ENCODE results near the gene SMARCC2. TPM values are rescaled to one million over a fixed set of nuclear protein-coding genes. Genes with fewer than 3 reads are reported as not detected.

The SMARCC2 gene
- total RNA-seq, 1 experiment from 2014 or later: 38.4 TPM

- Histone ChIP-seq H3K9me2 (replicated peaks; ENCODE audit: low read length) (no peaks in the 10 kb centered on the region), H3K4me1 (ENCODE audit: insufficient read depth, low read length) (0 out of 2 replicates have a peak, but pooled peaks cover 3% of the 10 kb centered on the region), H3K36me3 (ENCODE audit: low read depth, low read length) (peaks cover 29% of the 10 kb centered on the region), H3K27me3 (ENCODE audit: low read length) (no peaks in the 10 kb centered on the region), H3K79me2 (ENCODE audit: low read length) (no peaks in the 10 kb centered on the region), H3K9ac (ENCODE audit: low read length) (no peak overlapping the region), H3K4me3 (ENCODE audit: low read length) (no peak overlapping the region), H4K20me1 (ENCODE audit: low read length) (no peaks in the 10 kb centered on the region), H3K9me3 (ENCODE audit: low read length) (no peaks in the 10 kb centered on the region), H3F3A (ENCODE audit: low read length, unreplicated experiment) (no peaks in the 10 kb centered on the region), H3K27ac (ENCODE audit: low read length) (no peak overlapping the region), H3K4me2 (ENCODE audit: low read length) (no peak overlapping the region), H2AFZ (ENCODE audit: low read length) (no peak overlapping the region)
- no TSS peak for BruUV-seq (replicated peaks)
- intact Hi-C loops (cut with micrococcal nuclease): no loop called here
- DNase-seq (peak; percentile 50), ATAC-seq (no peak; the same call in 1 of the 2 replicates)
- CTCF ChIA-PET: no interaction called here
- TF ChIP-seq CTCF (conservative IDR thresholded peaks at IDR 0.05; ENCODE audit: low read depth, low read length) (no peak), EZH2phosphoT487 (IDR thresholded peaks at IDR 0.05; ENCODE audit: borderline replicate concordance, low read length) (no peak), EZH2 (IDR thresholded peaks at IDR 0.05; ENCODE audit: low read length, unreplicated experiment) (no peak)
- POLR2A ChIA-PET (ENCODE audit: unreplicated experiment): no interaction called here
These were observed 24.6 kb upstream of the SMARCC2 start for GRCh38 chr12:56213878-56214277.

GRCh38 chr12:56212361-56212760 lies 23.1 kb upstream of the SMARCC2 start:
- H3K4me3 ChIP-seq (ENCODE audit: low read length): no peak overlapping the region
- DNase-seq (no peak), ATAC-seq (no peak; the same call in 1 of the 2 replicates)
- no peak for TF ChIP-seq EZH2 (IDR thresholded peaks at IDR 0.05; ENCODE audit: low read length, unreplicated experiment)
- no peak for TF ChIP-seq EZH2phosphoT487 (IDR thresholded peaks at IDR 0.05; ENCODE audit: borderline replicate concordance, low read length)
- no peak for TF ChIP-seq CTCF (conservative IDR thresholded peaks at IDR 0.05; ENCODE audit: low read depth, low read length)
- H3K27me3 ChIP-seq (ENCODE audit: low read length): no peaks in the 10 kb centered on the region
- H4K20me1 ChIP-seq (ENCODE audit: low read length): no peaks in the 10 kb centered on the region
- POLR2A ChIA-PET (ENCODE audit: unreplicated experiment): no interaction called here
- intact Hi-C loops (cut with micrococcal nuclease): no loop called here
- H3F3A ChIP-seq (ENCODE audit: low read length, unreplicated experiment): no peaks in the 10 kb centered on the region
- CTCF ChIA-PET: no interaction called here
- peaks cover 35% of the 10 kb centered on the region for H3K36me3 ChIP-seq (ENCODE audit: low read depth, low read length)
- no peak overlapping the region for H2AFZ ChIP-seq (ENCODE audit: low read length)
- no peaks in the 10 kb centered on the region for H3K9me3 ChIP-seq (ENCODE audit: low read length)
- no peaks in the 10 kb centered on the region for H3K9me2 ChIP-seq (replicated peaks; ENCODE audit: low read length)
- no TSS peak for BruUV-seq (replicated peaks)
- H3K27ac ChIP-seq (ENCODE audit: low read length): no peak overlapping the region
- H3K9ac ChIP-seq (ENCODE audit: low read length): no peak overlapping the region
- H3K4me2 ChIP-seq (ENCODE audit: low read length): no peak overlapping the region
- 0 out of 2 replicates have a peak, but pooled peaks cover 3% of the 10 kb centered on the region for H3K4me1 ChIP-seq (ENCODE audit: insufficient read depth, low read length)
- H3K79me2 ChIP-seq (ENCODE audit: low read length): no peaks in the 10 kb centered on the region

- Histone ChIP-seq H3K36me3 (ENCODE audit: low read depth, low read length) (peaks cover 40% of the 10 kb centered on the region), H3K4me3 (ENCODE audit: low read length) (no peak overlapping the region), H3K4me2 (ENCODE audit: low read length) (no peak overlapping the region), H2AFZ (ENCODE audit: low read length) (no peak overlapping the region), H3K9ac (ENCODE audit: low read length) (no peak overlapping the region), H4K20me1 (ENCODE audit: low read length) (no peaks in the 10 kb centered on the region), H3K9me2 (replicated peaks; ENCODE audit: low read length) (no peaks in the 10 kb centered on the region), H3K27ac (ENCODE audit: low read length) (no peak overlapping the region), H3F3A (ENCODE audit: low read length, unreplicated experiment) (no peaks in the 10 kb centered on the region), H3K4me1 (ENCODE audit: insufficient read depth, low read length) (0 out of 2 replicates have a peak, but pooled peaks cover 3% of the 10 kb centered on the region), H3K27me3 (ENCODE audit: low read length) (no peaks in the 10 kb centered on the region), H3K9me3 (ENCODE audit: low read length) (no peaks in the 10 kb centered on the region), H3K79me2 (ENCODE audit: low read length) (no peaks in the 10 kb centered on the region)
- ATAC-seq (no peak), DNase-seq (no peak)
- CTCF ChIA-PET: no interaction called here
- intact Hi-C loops (cut with micrococcal nuclease): no loop called here
- POLR2A ChIA-PET (ENCODE audit: unreplicated experiment): no interaction called here
- TF ChIP-seq EZH2phosphoT487 (IDR thresholded peaks at IDR 0.05; ENCODE audit: borderline replicate concordance, low read length) (no peak), EZH2 (IDR thresholded peaks at IDR 0.05; ENCODE audit: low read length, unreplicated experiment) (no peak), CTCF (conservative IDR thresholded peaks at IDR 0.05; ENCODE audit: low read depth, low read length) (no peak)
- BruUV-seq (replicated peaks): no TSS peak
These were observed 18.7 kb upstream of the SMARCC2 start for GRCh38 chr12:56208006-56208405.
